Gastroesophageal sphincter (tissue), 3 donors: ENCODE measurements around the gene ZNF526.

Source experiments
- CTCF ChIP-seq, 4 experiments: fragments of 200-600 bp in 2 of 4; fragments of 450-650 bp in 2 of 4; sonication (generic) in 1 of 4; IDR thresholded peaks; one replicate each; pipeline ENCODE4 v1.5.1; 2017 to 2019; ENCODE audit warnings: antibody characterized with exemption in 4 of 4, mild to moderate bottlenecking in 2 of 4, moderate library complexity in 2 of 4
- EP300 ChIP-seq: sonication (generic); formaldehyde crosslinking; IDR thresholded peaks from one replicate; pipeline ENCODE4 v1.6.1; 2017; ENCODE audit warnings: antibody characterized with exemption, mild to moderate bottlenecking
- POLR2A ChIP-seq, 2 donors: fragments of 450-650 bp; IDR thresholded peaks; one replicate each; pipeline ENCODE4 v1.6.1; 2017; ENCODE audit warnings: antibody characterized with exemption in 2 of 2, mild to moderate bottlenecking in 2 of 2, moderate library complexity in 1 of 2
- POLR2AphosphoS5 ChIP-seq: sonication (generic); formaldehyde crosslinking; IDR thresholded peaks from one replicate; pipeline ENCODE4 v1.6.1; 2017; ENCODE audit warnings: antibody characterized with exemption

GRCh38 chr19:42249769-42250168 is 29.7 kb downstream of the ZNF526 start:
- TF ChIP-seq POLR2A (IDR thresholded peaks at IDR 0.05) (no peak), CTCF (IDR thresholded peaks at IDR 0.05) (no peak), POLR2AphosphoS5 (no peak), EP300 (no peak)
